22Rv1 (cell line): Measurements from ENCODE around the gene THTPA.

ENCODE experiments used
- ZFX ChIP-seq: fragments of 450-650 bp; IDR thresholded peaks from 2 replicates; pipeline ENCODE4 v1.6.1; 2017; ENCODE audit warnings: antibody characterized with exemption, borderline replicate concordance
- TF ChIP-seq, protein P1 (sequence below): fragments of 450-650 bp; IDR thresholded peaks from 2 replicates; pipeline ENCODE4 v1.5.1; 2017; ENCODE audit warnings: mild to moderate bottlenecking

DNA sequence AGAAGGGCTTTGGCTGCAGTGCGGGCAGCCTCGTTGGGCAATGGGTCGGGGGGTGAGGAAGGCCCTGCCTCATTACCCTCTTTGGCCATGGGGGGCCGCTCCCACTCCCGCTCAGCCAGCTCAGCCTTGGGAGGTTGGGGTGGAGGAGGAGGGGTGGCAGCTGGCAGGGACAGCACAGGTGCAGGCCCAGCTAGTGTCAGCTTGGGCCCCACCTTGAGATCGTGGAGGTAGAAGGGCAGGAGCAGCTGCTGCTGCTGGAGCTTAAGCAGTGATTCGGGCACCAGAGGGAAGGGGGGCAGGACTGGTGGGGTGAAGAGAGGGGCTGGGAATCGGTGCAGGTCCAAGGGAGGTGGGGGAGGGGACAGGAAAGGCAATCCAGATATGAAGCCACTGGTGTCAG is 30.5 kb upstream of the THTPA start:
- TF ChIP-seq, protein P1, sequence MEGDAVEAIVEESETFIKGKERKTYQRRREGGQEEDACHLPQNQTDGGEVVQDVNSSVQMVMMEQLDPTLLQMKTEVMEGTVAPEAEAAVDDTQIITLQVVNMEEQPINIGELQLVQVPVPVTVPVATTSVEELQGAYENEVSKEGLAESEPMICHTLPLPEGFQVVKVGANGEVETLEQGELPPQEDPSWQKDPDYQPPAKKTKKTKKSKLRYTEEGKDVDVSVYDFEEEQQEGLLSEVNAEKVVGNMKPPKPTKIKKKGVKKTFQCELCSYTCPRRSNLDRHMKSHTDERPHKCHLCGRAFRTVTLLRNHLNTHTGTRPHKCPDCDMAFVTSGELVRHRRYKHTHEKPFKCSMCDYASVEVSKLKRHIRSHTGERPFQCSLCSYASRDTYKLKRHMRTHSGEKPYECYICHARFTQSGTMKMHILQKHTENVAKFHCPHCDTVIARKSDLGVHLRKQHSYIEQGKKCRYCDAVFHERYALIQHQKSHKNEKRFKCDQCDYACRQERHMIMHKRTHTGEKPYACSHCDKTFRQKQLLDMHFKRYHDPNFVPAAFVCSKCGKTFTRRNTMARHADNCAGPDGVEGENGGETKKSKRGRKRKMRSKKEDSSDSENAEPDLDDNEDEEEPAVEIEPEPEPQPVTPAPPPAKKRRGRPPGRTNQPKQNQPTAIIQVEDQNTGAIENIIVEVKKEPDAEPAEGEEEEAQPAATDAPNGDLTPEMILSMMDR, result no peak
- no peak for TF ChIP-seq ZFX
